ENCODE results near the gene MR1.

DNA sequence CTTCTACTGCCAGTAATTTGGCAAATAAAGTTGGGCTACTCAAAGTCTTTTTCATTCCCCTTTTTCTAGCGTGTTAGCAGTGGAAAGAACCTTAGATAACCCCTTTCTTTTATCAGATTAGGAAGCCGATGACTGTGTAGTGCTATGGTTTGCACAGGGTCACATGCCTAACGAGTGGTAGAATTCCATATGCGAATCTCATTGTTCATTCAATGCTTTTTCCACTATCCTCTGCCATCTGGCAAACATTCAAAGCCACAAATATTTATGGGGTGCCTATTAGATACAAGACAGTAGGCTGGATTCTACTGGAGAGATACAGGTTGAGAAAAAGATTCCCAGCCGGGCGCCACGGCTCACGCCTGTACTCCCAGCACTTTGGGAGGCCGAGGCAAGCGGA, 39.9 kb downstream of the MR1 start:
- TF ChIP-seq, protein P1, sequence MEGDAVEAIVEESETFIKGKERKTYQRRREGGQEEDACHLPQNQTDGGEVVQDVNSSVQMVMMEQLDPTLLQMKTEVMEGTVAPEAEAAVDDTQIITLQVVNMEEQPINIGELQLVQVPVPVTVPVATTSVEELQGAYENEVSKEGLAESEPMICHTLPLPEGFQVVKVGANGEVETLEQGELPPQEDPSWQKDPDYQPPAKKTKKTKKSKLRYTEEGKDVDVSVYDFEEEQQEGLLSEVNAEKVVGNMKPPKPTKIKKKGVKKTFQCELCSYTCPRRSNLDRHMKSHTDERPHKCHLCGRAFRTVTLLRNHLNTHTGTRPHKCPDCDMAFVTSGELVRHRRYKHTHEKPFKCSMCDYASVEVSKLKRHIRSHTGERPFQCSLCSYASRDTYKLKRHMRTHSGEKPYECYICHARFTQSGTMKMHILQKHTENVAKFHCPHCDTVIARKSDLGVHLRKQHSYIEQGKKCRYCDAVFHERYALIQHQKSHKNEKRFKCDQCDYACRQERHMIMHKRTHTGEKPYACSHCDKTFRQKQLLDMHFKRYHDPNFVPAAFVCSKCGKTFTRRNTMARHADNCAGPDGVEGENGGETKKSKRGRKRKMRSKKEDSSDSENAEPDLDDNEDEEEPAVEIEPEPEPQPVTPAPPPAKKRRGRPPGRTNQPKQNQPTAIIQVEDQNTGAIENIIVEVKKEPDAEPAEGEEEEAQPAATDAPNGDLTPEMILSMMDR (IDR thresholded peaks at IDR 0.05; ENCODE audit: low read depth, low read length) = no peak
- TF ChIP-seq POLR2A (IDR thresholded peaks at IDR 0.05; ENCODE audit: extremely low read depth, insufficient read length) = no peak
